Measurements from ENCODE around the gene LMCD1. TPM values are rescaled to one million over a fixed set of nuclear protein-coding genes. Genes with fewer than 3 reads are reported as not detected.

LMCD1 gene
- total RNA-seq: under 1 TPM; 0.85 to 0.89 TPM
- 1.0 to 3.4 reads per million in 2 donors for total RNA-seq

GRCh38 chr3:8501371-8502131 lies at the start of gene LMCD1:
LMCD1 (plus strand) TSS chr3:8501823; CDS start chr3:8501939, 116 bp downstream.
- DNase-seq (peak; percentile 62 to 79 (median 73)), ATAC-seq (peak; percentile 99)
- no peaks in the 10 kb centered on the region for H3K9me3 ChIP-seq (ENCODE audit: control insufficient read depth, low read length, poor library complexity, severe bottlenecking)
- Mint-ChIP-seq H3K36me3 (ENCODE audit: low read depth) (no peaks in the 10 kb centered on the region), H3K4me1 (peaks cover 10% of the 10 kb centered on the region), H3K27ac (peak within 1 kb of the TSS; percentile 87), H3K27me3 (peaks cover 4% of the 10 kb centered on the region), H3K4me3 (peak within 1 kb of the TSS; percentile 94)

- Mint-ChIP-seq H3K4me1 (no peaks in the 10 kb centered on the region), H3K4me3 (no peak overlapping the region), H3K27me3 (peaks cover 31% of the 10 kb centered on the region), H3K36me3 (ENCODE audit: low read depth) (no peaks in the 10 kb centered on the region), H3K27ac (no peak overlapping the region)
- no peaks in the 10 kb centered on the region for H3K9me3 ChIP-seq (ENCODE audit: control insufficient read depth, low read length, poor library complexity, severe bottlenecking)
- DNase-seq: no peak
- no peak for ATAC-seq
Observed at GRCh38 chr3:8452112-8452511, 49.5 kb upstream of the LMCD1 start.

GRCh38 chr3:8453153-8453552 lies 48.5 kb upstream of the LMCD1 start:
- no peak overlapping the region for H3K27ac Mint-ChIP-seq
- no peak overlapping the region for H3K4me3 Mint-ChIP-seq
- H3K9me3 ChIP-seq (ENCODE audit: control insufficient read depth, low read length, poor library complexity, severe bottlenecking): no peaks in the 10 kb centered on the region
- H3K27me3 Mint-ChIP-seq: peaks cover 24% of the 10 kb centered on the region
- no peaks in the 10 kb centered on the region for H3K4me1 Mint-ChIP-seq
- no peak for ATAC-seq
- DNase-seq: no peak
- no peaks in the 10 kb centered on the region for H3K36me3 Mint-ChIP-seq (ENCODE audit: low read depth)

- ATAC-seq: no peak
Observed at GRCh38 chr3:8455526-8456411, 45.9 kb upstream of the LMCD1 start.

GRCh38 chr3:8456412-8456811 lies 45.2 kb upstream of the LMCD1 start:
- Mint-ChIP-seq H3K27me3 (peaks cover 11% of the 10 kb centered on the region), H3K36me3 (ENCODE audit: low read depth) (no peaks in the 10 kb centered on the region), H3K27ac (no peak overlapping the region), H3K4me3 (no peak overlapping the region), H3K4me1 (no peaks in the 10 kb centered on the region)
- no peaks in the 10 kb centered on the region for H3K9me3 ChIP-seq (ENCODE audit: control insufficient read depth, low read length, poor library complexity, severe bottlenecking)
- DNase-seq: no peak
- no peak for ATAC-seq

More at GRCh38 chr3:8455526-8456411, 45.9 kb upstream of the LMCD1 start:
- no peaks in the 10 kb centered on the region for H3K9me3 ChIP-seq (ENCODE audit: control insufficient read depth, low read length, poor library complexity, severe bottlenecking)
- H3K27ac Mint-ChIP-seq: no peak overlapping the region
- peaks cover 15% of the 10 kb centered on the region for H3K27me3 Mint-ChIP-seq
- no peak overlapping the region for H3K4me3 Mint-ChIP-seq
- DNase-seq: no peak
- no peaks in the 10 kb centered on the region for H3K4me1 Mint-ChIP-seq
- no peaks in the 10 kb centered on the region for H3K36me3 Mint-ChIP-seq (ENCODE audit: low read depth)

GRCh38 chr3:8457039-8457438 lies 44.6 kb upstream of the LMCD1 start:
- H3K9me3 ChIP-seq (ENCODE audit: control insufficient read depth, low read length, poor library complexity, severe bottlenecking): no peaks in the 10 kb centered on the region
- no peak for DNase-seq
- Mint-ChIP-seq H3K27ac (no peak overlapping the region), H3K4me1 (no peaks in the 10 kb centered on the region), H3K4me3 (no peak overlapping the region), H3K36me3 (ENCODE audit: low read depth) (no peaks in the 10 kb centered on the region), H3K27me3 (peaks cover 7% of the 10 kb centered on the region)
- ATAC-seq: no peak

- no peak for DNase-seq
- Mint-ChIP-seq H3K4me1 (no peaks in the 10 kb centered on the region), H3K4me3 (no peak overlapping the region), H3K27me3 (peaks cover 7% of the 10 kb centered on the region), H3K27ac (no peak overlapping the region), H3K36me3 (ENCODE audit: low read depth) (no peaks in the 10 kb centered on the region)
- no peak for ATAC-seq
- peaks cover 2% of the 10 kb centered on the region for H3K9me3 ChIP-seq (ENCODE audit: control insufficient read depth, low read length, poor library complexity, severe bottlenecking)
Observed at GRCh38 chr3:8458238-8458661, 43.4 kb upstream of the LMCD1 start.

GRCh38 chr3:8458711-8459110 lies 42.9 kb upstream of the LMCD1 start:
- ATAC-seq: no peak
- no peak for DNase-seq
- Mint-ChIP-seq H3K27ac (no peak overlapping the region), H3K36me3 (ENCODE audit: low read depth) (no peaks in the 10 kb centered on the region), H3K4me1 (no peaks in the 10 kb centered on the region), H3K4me3 (no peak overlapping the region), H3K27me3 (peaks cover 7% of the 10 kb centered on the region)
- peaks cover 2% of the 10 kb centered on the region for H3K9me3 ChIP-seq (ENCODE audit: control insufficient read depth, low read length, poor library complexity, severe bottlenecking)

- ATAC-seq: no peak
- peaks cover 2% of the 10 kb centered on the region for H3K9me3 ChIP-seq (ENCODE audit: control insufficient read depth, low read length, poor library complexity, severe bottlenecking)
- H3K4me3 Mint-ChIP-seq: no peak overlapping the region
- DNase-seq: no peak
- no peaks in the 10 kb centered on the region for H3K4me1 Mint-ChIP-seq
- no peak overlapping the region for H3K27ac Mint-ChIP-seq
- H3K27me3 Mint-ChIP-seq: peaks cover 7% of the 10 kb centered on the region
- no peaks in the 10 kb centered on the region for H3K36me3 Mint-ChIP-seq (ENCODE audit: low read depth)
Observed at GRCh38 chr3:8460050-8460708, 41.4 kb upstream of the LMCD1 start.

GRCh38 chr3:8460815-8461456 lies 40.7 kb upstream of the LMCD1 start:
- no peaks in the 10 kb centered on the region for H3K36me3 Mint-ChIP-seq (ENCODE audit: low read depth)
- H3K4me3 Mint-ChIP-seq: no peak overlapping the region
- H3K4me1 Mint-ChIP-seq: no peaks in the 10 kb centered on the region
- no peak overlapping the region for H3K27ac Mint-ChIP-seq
- ATAC-seq (no peak), DNase-seq (no peak)
- H3K9me3 ChIP-seq (ENCODE audit: control insufficient read depth, low read length, poor library complexity, severe bottlenecking): peaks cover 2% of the 10 kb centered on the region
- H3K27me3 Mint-ChIP-seq: peaks cover 6% of the 10 kb centered on the region

- Mint-ChIP-seq H3K4me1 (no peaks in the 10 kb centered on the region), H3K27me3 (peaks cover 8% of the 10 kb centered on the region)
- no peak for ATAC-seq
Observed at GRCh38 chr3:8464668-8465067, 37.0 kb upstream of the LMCD1 start.

GRCh38 chr3:8466526-8466925 lies 35.1 kb upstream of the LMCD1 start:
- Mint-ChIP-seq H3K4me3 (no peak overlapping the region), H3K36me3 (ENCODE audit: low read depth) (no peaks in the 10 kb centered on the region), H3K27ac (no peak overlapping the region), H3K27me3 (peaks cover 8% of the 10 kb centered on the region), H3K4me1 (no peaks in the 10 kb centered on the region)
- ATAC-seq (no peak), DNase-seq (no peak)
- peaks cover 2% of the 10 kb centered on the region for H3K9me3 ChIP-seq (ENCODE audit: control insufficient read depth, low read length, poor library complexity, severe bottlenecking)

More at GRCh38 chr3:8464668-8465067, 37.0 kb upstream of the LMCD1 start:
- no peak for DNase-seq
- H3K27ac Mint-ChIP-seq: no peak overlapping the region
- H3K36me3 Mint-ChIP-seq (ENCODE audit: low read depth): no peaks in the 10 kb centered on the region
- H3K9me3 ChIP-seq (ENCODE audit: control insufficient read depth, low read length, poor library complexity, severe bottlenecking): peaks cover 2% of the 10 kb centered on the region
- no peak overlapping the region for H3K4me3 Mint-ChIP-seq

GRCh38 chr3:8470801-8471200 lies 30.8 kb upstream of the LMCD1 start:
- H3K27me3 Mint-ChIP-seq: peaks cover 8% of the 10 kb centered on the region
- H3K4me3 Mint-ChIP-seq: no peak overlapping the region
- H3K27ac Mint-ChIP-seq: no peak overlapping the region
- DNase-seq: no peak
- no peaks in the 10 kb centered on the region for H3K36me3 Mint-ChIP-seq (ENCODE audit: low read depth)
- no peaks in the 10 kb centered on the region for H3K4me1 Mint-ChIP-seq
- no peak for ATAC-seq
- H3K9me3 ChIP-seq (ENCODE audit: control insufficient read depth, low read length, poor library complexity, severe bottlenecking): no peaks in the 10 kb centered on the region
